ENCODE measurements around the gene HSPG2.

DNA sequence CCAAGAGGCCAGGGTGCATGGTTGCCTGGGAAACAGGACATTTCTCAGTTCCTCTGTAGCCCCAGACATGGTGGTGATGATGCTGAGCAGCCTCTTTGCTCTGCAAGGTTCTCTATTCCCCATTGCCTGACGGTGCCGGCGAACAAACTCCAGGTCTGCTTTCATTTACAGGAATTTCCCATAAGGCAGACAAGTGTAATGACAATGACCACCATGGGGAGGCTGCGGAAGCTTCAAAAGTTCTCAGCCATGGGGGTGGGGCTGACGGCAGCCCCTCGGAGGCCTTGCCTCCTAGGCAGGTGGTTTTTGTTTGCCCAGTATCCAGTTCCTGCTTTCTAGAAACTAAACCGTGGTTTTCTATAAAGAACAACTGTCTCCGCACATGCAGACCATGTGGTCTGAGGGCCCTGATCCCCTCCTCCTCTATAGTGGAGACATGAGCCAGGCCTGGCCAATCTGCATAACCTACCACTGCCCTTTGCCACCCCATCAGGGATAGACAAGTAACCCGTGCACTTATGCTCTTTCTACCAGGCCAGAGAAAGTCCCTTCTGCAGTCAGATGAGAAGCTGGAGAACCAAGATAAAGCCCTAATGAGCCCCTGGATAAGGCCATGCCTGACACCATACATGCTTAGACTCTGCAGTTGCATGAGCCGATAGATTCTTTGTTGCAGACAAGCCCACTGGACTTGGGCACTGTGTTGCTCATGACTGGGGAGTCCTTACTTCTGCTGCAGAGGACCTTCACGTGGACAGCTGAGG, 71.0 kb downstream of the HSPG2 start:
- TF ChIP-seq, protein P1, sequence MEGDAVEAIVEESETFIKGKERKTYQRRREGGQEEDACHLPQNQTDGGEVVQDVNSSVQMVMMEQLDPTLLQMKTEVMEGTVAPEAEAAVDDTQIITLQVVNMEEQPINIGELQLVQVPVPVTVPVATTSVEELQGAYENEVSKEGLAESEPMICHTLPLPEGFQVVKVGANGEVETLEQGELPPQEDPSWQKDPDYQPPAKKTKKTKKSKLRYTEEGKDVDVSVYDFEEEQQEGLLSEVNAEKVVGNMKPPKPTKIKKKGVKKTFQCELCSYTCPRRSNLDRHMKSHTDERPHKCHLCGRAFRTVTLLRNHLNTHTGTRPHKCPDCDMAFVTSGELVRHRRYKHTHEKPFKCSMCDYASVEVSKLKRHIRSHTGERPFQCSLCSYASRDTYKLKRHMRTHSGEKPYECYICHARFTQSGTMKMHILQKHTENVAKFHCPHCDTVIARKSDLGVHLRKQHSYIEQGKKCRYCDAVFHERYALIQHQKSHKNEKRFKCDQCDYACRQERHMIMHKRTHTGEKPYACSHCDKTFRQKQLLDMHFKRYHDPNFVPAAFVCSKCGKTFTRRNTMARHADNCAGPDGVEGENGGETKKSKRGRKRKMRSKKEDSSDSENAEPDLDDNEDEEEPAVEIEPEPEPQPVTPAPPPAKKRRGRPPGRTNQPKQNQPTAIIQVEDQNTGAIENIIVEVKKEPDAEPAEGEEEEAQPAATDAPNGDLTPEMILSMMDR (IDR thresholded peaks at IDR 0.05) = no peak
- TF ChIP-seq POLR2A (IDR thresholded peaks at IDR 0.05) = no peak
